GM12875 (cell line): Measurements from ENCODE around the gene SGF29.
"Not testable (repeated sequence)": the region's sequence is repeated elsewhere in the genome, so short reads cannot be mapped to it uniquely, and the experiment has no call there.

Experiments used
- H3K4me3 ChIP-seq: one replicate; pipeline ENCODE4 v1.5.1; 2011; ENCODE audit warnings: low read depth, low read length, control low read depth

SGF29 gene

DNA sequence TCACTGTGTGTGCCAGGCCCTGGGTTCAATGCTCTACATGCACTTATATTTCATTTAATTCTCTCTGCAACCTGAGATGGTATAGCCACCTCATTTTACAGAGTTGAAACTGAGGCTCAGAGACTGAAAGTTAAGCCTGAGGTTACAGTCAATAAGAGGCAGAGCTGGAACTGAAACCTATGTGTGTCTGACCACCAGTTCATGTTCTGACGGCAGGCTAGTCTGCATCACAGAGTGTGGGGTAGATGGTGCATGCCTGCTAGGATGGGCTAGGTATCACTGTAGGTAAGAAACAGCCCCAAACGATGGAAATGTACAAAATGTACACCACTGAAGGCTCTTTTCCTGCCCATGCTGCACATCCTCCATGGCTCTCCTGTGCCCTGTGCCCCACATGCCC lies 86.2 kb downstream of the SGF29 start:
- not testable (repeated sequence) for H3K4me3 ChIP-seq
